ENCODE results near the gene SLC25A13. TPM values are rescaled to one million over a fixed set of nuclear protein-coding genes. Genes with fewer than 3 reads are reported as not detected.

The SLC25A13 gene
- total and polyA plus RNA-seq, 2 of the 13 experiments (the other 11 are each of a cell fraction or from before 2014, with no cell fraction given): 36.2 to 84.9 TPM

DNA sequence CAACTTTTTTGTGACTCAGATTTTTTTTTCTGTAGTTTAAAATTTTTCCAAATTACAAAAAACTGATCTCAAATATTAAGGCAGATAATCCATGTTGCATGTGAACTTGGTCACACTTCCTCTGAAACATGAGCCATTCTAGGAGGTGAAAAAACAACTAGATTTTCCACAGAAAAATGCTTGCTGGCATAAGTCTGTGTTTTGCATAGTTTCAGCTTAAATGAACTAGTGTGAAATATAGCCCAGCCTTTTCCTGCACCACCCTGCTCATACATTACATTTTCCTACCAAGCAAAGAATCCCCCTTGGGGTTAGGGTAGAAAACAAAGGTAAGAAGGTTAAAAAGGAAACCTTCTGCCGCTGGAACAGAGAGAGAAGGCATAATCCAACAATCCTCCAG is 48.2 kb downstream of the SLC25A13 start:
- WGBS (ENCODE audit: low lambda C conversion rate): 100% methylated on average over 1 of the region's 1 CpG
- peaks cover 5 to 38% of the 10 kb centered on the region in 2 experiments for H3K36me3 ChIP-seq (replicated peaks in 1 of 2; ENCODE audit: control insufficient read depth in 1 of 2, insufficient read depth in 2 of 2, low read length in 2 of 2)
- H3K27me3 ChIP-seq (ENCODE audit: control insufficient read depth in 1 of 2, insufficient read depth in 2 of 2, low read length in 2 of 2): no peaks in the 10 kb centered on the region
- no peaks in the 10 kb centered on the region for H3K9me3 ChIP-seq (ENCODE audit: low read length)
- in situ Hi-C loops (cut with HindIII; ENCODE audit: extremely low pct_ligation_motif_present, low pct_unique_long_range_greater_than_20kb): no loop called here
- ChIA-PET POLR2A (no interaction called here), CTCF (ENCODE audit: low intra/inter-chr PET ratio, low total read pairs) (no interaction called here)
- H3K4me3 ChIP-seq (replicated peaks in 1 of 3; ENCODE audit: insufficient read depth in 1 of 3, low read depth in 2 of 3, low read length in 3 of 3): no peak overlapping the region
- no peak overlapping the region for H3K27ac ChIP-seq (ENCODE audit: extremely low read length, insufficient read depth, low read length)
- no peak for FAIRE-seq
- intact Hi-C loops (cut with micrococcal nuclease; ENCODE audit: unreplicated experiment): no loop called here
- H2AFZ ChIP-seq (ENCODE audit: low read length): no peak overlapping the region
- no TSS peak for BruUV-seq (replicated peaks)
- no peak overlapping the region for H3K9ac ChIP-seq (ENCODE audit: insufficient read depth, low read depth, low read length)
- H3K79me2 ChIP-seq (ENCODE audit: insufficient read depth, low read length): peaks cover 11% of the 10 kb centered on the region
- no peak for ATAC-seq
- DNase-seq (ENCODE audit: low spot score): no peak
- no peak overlapping the region for H3K4me2 ChIP-seq (ENCODE audit: low read depth, low read length)
- peaks cover 12% of the 10 kb centered on the region for H3K4me1 ChIP-seq (ENCODE audit: insufficient read depth, low read length)
- TF ChIP-seq ZNF33A (CRISPR knock-in tag; IDR thresholded peaks at IDR 0.05; ENCODE audit: borderline replicate concordance) (no peak), HMGA1 (CRISPR knock-in tag; conservative IDR thresholded peaks at IDR 0.05) (no peak), MXI1 (IDR thresholded peaks at IDR 0.05; ENCODE audit: borderline replicate concordance, low read depth, low read length) (no peak), ZMYM3 (CRISPR knock-in tag; IDR thresholded peaks at IDR 0.05) (no peak), ZNF274 (CRISPR knock-in tag; IDR thresholded peaks at IDR 0.05) (no peak)
- 0 out of 2 replicates have a peak, but pooled peaks cover 7% of the 10 kb centered on the region for H4K20me1 ChIP-seq (ENCODE audit: insufficient read depth, low read length)

DNA sequence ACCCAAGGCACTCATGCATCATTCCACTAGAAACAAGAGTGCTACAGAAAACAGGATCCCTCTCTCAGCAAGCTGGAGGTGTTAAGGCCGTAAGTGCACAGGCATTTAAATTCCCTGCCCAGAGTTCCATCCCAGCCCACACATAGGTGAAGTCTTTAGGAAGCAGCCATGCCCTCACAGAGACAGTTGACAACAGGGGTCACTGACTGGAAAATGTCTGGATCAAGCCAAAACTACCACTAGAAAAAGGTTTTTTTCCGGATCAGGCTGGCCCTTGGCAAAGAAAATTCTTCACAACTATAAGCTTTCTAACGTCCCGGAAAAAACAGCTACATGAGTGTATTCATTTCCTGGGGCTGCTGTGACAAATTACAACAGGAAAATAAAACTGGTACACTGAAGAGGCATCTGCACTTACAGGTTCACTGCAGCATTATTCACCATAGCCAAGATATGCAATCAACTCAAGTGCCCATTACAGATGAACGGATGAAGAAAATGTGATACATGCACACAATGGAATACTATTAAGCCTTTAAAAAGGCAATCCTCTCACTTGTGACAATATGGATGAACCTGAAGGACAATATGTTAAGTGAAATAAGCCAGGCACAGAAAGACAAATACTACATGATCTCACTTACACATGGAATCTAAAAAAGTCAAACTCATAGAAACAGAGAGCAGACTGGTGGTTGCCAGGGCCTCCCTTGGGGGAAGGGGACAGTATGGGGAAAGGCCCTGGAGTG is 52.5 kb downstream of the SLC25A13 start:
- Histone ChIP-seq H3K4me1 (ENCODE audit: insufficient read depth, low read length) (peaks cover 22% of the 10 kb centered on the region), H3K4me2 (ENCODE audit: low read depth, low read length) (no peak overlapping the region), H3K27me3 (ENCODE audit: control insufficient read depth in 1 of 2, insufficient read depth in 2 of 2, low read length in 2 of 2) (no peaks in the 10 kb centered on the region), H3K36me3 (replicated peaks in 1 of 2; ENCODE audit: control insufficient read depth in 1 of 2, insufficient read depth in 2 of 2, low read length in 2 of 2) (peaks cover 3 to 47% of the 10 kb centered on the region in 2 experiments; a peak in 4 of 5 replicates), H3K9ac (ENCODE audit: insufficient read depth, low read depth, low read length) (no peak overlapping the region), H4K20me1 (ENCODE audit: insufficient read depth, low read length) (no peaks in the 10 kb centered on the region), H3K4me3 (replicated peaks in 1 of 3; ENCODE audit: insufficient read depth in 1 of 3, low read depth in 2 of 3, low read length in 3 of 3) (no peak overlapping the region), H3K27ac (ENCODE audit: extremely low read length, insufficient read depth, low read length) (no peak overlapping the region), H3K79me2 (ENCODE audit: insufficient read depth, low read length) (peaks cover 25% of the 10 kb centered on the region), H2AFZ (ENCODE audit: low read length) (no peak overlapping the region), H3K9me3 (ENCODE audit: low read length) (no peaks in the 10 kb centered on the region)
- ATAC-seq (no peak), FAIRE-seq (no peak), DNase-seq (ENCODE audit: low spot score) (no peak)
- in situ Hi-C loops (cut with HindIII; ENCODE audit: extremely low pct_ligation_motif_present, low pct_unique_long_range_greater_than_20kb): no loop called here
- TF ChIP-seq MTA3 (CRISPR knock-in tag; IDR thresholded peaks at IDR 0.05) (no peak), ZFYVE20 (CRISPR knock-in tag; IDR thresholded peaks at IDR 0.05; ENCODE audit: borderline replicate concordance, low read depth) (no peak)
- TF ChIP-seq, protein P1, sequence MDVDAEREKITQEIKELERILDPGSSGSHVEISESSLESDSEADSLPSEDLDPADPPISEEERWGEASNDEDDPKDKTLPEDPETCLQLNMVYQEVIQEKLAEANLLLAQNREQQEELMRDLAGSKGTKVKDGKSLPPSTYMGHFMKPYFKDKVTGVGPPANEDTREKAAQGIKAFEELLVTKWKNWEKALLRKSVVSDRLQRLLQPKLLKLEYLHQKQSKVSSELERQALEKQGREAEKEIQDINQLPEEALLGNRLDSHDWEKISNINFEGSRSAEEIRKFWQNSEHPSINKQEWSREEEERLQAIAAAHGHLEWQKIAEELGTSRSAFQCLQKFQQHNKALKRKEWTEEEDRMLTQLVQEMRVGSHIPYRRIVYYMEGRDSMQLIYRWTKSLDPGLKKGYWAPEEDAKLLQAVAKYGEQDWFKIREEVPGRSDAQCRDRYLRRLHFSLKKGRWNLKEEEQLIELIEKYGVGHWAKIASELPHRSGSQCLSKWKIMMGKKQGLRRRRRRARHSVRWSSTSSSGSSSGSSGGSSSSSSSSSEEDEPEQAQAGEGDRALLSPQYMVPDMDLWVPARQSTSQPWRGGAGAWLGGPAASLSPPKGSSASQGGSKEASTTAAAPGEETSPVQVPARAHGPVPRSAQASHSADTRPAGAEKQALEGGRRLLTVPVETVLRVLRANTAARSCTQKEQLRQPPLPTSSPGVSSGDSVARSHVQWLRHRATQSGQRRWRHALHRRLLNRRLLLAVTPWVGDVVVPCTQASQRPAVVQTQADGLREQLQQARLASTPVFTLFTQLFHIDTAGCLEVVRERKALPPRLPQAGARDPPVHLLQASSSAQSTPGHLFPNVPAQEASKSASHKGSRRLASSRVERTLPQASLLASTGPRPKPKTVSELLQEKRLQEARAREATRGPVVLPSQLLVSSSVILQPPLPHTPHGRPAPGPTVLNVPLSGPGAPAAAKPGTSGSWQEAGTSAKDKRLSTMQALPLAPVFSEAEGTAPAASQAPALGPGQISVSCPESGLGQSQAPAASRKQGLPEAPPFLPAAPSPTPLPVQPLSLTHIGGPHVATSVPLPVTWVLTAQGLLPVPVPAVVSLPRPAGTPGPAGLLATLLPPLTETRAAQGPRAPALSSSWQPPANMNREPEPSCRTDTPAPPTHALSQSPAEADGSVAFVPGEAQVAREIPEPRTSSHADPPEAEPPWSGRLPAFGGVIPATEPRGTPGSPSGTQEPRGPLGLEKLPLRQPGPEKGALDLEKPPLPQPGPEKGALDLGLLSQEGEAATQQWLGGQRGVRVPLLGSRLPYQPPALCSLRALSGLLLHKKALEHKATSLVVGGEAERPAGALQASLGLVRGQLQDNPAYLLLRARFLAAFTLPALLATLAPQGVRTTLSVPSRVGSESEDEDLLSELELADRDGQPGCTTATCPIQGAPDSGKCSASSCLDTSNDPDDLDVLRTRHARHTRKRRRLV (CRISPR knock-in tag; IDR thresholded peaks at IDR 0.05): no peak
- BruUV-seq (replicated peaks): no TSS peak
- intact Hi-C loops (cut with micrococcal nuclease; ENCODE audit: unreplicated experiment): no loop called here
- ChIA-PET CTCF (ENCODE audit: low intra/inter-chr PET ratio, low total read pairs) (no interaction called here), POLR2A (no interaction called here)
- 98% methylated on average over 5 of the region's 5 CpGs for WGBS (ENCODE audit: low lambda C conversion rate)
